Caki2 (cell line): Measurements from ENCODE around the gene CHST8. TPM values are rescaled to one million over a fixed set of nuclear protein-coding genes. Genes with fewer than 3 reads are reported as not detected.

ENCODE experiments used
- DNase-seq: peaks from one replicate; pipeline ENCODE4 v3.0.0-alpha.2; 2015; ENCODE audit warnings: low read depth
- in situ Hi-C: cut with HindIII; loops from 2 replicates; pipeline ENCODE4 v1.10.0; 2016; ENCODE audit warnings: low sequenced_read_pairs, low pct_unique_long_range_greater_than_20kb, mixed read lengths
- total RNA-seq: library from RNA; depleted of rRNA; stranded (reverse); fragments of >200 nt; shearing (Covaris generic); gene quantifications from 2 replicates; pipeline ENCODE4 v1.2.3, GENCODE V29; 2014; ENCODE audit warnings: low replicate concordance

Gene CHST8
- total RNA-seq, 1 experiment from 2014 or later, result not detected

DNA sequence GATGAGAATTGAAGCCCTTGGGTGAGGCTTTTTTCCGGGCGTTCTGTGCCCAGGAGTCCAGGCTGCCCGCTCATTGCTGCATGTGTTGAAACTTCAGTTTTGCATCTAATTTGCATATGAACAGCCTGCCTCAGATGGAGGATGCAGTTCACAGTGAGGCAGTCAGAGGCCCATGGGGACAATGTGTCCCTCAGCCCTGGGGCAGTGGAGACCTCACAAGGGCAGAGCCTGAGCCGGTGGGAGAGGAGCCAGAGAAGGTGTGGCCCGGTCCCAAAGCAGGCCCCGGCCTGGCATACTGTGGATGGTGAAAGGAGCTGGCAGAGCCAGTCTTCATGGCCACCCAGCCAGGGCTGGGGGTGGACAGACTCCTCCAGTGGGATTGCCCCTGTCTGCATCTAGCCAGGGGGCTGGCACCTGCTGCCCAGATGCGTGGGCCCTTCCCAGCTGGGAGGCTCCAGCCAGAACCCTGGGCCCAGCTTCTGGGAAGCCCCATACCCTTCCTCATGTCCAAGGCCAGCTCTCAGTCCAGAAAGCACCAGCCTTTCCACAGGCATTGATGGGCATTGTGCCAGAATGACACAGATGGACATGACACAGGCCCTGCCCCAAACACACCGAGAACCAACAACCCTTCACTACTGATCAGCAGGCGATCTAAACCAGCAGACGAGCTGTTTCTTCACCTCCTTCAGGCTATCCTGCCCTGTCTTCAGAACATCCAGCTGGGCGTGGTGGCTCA, 142.0 kb downstream of the CHST8 start:
- in situ Hi-C loops, result no loop called here

DNA sequence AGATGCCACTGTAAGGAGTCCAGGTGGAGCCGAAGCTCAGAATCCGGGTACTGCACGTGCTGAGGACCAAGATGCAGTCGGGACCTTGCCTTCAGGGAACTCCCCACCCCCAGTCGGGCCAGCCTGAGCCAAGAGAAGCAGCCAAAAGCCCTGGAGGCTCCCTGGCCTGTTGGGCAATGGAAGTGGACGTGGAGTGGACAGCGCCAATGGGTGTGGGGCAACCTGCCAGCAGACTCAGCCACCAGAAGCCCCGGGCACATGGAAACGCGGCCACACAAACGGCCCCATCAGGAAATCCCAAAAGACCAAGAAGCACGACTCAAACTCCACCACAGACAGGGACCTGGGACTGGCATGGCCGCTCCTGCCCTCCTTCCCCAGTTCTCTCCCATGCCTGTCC, 144.9 kb downstream of the CHST8 start:
- DNase-seq, result no peak
- in situ Hi-C loops, result no loop called here

More for the DNA sequence above, 142.0 kb downstream of the CHST8 start:
- no peak for DNase-seq

DNA sequence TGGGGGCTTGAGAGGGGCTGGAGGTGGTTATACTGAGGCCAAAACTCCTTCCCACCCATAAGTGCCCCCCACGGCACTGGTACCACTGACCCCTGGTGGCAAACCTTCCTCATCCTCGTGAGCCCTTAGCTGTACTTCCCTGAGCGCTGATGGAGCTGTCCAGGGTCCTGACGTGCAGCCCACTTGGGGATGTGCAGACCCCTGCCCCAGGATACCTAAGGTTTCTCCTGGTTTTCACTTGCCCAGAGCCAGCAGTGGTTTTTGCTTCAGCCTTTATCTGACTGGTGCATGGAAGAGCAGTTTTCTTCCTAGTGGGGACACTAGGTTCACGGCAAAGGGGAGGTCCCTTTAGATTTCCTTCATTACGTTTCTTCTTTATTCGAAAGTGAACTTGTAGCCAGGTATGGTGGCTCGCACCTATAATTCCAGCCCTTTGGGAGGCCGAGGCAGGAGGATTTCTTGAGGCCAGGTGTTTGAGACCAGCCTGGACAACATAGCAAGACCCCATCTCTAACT, 146.2 kb downstream of the CHST8 start:
- DNase-seq, result peak; percentile 37
- in situ Hi-C loops, result no loop called here

DNA sequence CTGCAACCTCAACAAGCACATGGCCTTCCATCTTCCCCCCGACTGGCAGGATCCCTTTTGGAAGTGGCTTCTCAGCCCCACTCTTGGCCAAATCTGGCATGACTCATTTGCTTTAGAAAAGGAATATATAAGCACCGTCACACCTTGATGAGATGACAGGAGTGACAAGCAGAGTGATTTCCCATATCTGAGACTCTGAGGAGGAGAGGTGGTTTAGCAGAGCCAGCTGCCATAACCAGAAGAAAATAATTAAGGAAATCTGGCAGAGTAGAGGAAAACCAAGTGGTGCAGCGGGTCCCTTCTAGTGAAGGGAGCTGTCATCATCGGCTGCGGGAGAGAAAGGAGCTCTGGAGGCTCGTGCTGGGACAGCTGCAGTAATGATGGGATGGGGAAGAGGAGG, 147.5 kb downstream of the CHST8 start:
- in situ Hi-C loops, result no loop called here
- no peak for DNase-seq

DNA sequence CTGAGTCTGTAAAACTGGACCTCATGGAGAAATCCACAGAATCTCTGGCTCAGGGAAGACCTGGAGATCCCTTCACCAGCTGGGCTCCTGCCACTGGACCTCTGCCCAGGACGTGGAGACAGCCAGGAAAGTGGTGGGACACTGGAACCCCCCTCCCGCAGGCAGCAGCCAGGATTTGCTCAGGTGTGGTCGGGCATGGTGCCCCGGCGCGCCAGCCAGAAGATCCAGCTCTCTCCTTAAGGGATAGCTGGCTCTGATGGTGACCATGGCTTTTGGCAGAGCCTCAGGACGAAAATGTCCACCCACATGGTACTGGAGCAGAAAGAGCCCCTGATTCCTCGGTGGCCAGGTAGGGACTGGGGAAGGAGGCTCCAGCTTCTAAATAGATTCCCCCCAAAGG, 148.4 kb downstream of the CHST8 start:
- DNase-seq, result no peak
- in situ Hi-C loops, result no loop called here

DNA sequence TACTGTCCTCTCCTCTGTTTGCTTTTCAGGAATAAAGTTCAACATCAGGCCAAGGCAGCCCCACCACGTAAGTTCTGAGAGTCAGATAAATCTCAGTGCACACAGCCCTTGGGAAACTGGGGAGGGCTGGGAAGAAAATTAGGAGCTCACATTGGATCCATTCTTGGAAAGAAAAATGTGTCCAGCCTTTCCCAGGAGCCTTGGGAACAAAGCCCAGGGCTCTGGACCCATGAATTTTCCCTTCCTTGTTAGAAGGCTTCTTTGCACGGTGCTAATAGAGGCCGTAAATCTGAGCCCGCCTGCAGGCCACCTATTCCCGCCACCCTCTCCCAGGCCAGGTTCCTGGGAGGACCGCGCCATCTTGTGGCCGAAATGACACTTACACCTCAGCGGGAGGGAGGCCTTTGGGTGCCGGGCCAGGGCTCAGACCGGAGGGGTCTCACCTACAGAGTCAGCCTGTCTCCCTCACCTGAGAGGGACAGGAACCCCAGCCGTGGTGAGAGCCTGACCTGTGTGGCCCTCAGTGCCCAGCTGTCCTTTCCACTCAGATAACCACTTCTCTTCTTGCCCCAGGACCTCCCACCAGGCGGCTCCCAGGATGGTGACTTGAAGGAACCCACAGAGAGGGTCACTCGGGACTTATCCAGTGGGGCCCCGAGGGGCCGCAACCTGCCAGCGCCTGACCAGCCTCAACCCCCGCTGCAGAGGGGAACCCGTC, 149.8 kb downstream of the CHST8 start:
- peak; percentile 67 for DNase-seq
- in situ Hi-C loops, result no loop called here

DNA sequence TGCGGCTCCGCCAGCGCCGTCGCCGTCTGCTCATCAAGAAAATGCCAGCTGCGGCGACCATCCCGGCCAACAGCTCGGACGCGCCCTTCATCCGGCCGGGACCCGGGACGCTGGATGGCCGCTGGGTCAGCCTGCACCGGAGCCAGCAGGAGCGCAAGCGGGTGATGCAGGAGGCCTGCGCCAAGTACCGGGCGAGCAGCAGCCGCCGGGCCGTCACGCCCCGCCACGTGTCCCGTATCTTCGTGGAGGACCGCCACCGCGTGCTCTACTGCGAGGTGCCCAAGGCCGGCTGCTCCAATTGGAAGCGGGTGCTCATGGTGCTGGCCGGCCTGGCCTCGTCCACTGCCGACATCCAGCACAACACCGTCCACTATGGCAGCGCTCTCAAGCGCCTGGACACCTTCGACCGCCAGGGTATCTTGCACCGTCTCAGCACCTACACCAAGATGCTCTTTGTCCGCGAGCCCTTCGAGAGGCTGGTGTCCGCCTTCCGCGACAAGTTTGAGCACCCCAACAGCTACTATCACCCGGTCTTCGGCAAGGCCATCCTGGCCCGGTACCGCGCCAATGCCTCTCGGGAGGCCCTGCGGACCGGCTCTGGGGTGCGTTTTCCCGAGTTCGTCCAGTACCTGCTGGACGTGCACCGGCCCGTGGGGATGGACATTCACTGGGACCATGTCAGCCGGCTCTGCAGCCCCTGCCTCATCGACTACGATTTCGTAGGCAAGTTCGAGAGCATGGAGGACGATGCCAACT, 150.5 kb downstream of the CHST8 start:
- in situ Hi-C loops, result no loop called here
- DNase-seq, result no peak

DNA sequence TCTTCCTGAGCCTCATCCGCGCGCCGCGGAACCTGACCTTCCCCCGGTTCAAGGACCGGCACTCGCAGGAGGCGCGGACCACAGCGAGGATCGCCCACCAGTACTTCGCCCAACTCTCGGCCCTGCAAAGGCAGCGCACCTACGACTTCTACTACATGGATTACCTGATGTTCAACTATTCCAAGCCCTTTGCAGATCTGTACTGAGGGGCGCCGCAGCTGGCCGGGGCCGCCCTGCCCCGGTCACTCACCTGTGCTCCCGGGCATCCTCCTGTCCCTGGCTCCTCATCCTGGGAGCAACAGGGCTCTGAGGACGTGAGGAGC, 151.1 kb downstream of the CHST8 start:
- DNase-seq, result no peak
- in situ Hi-C loops, result no loop called here

DNA sequence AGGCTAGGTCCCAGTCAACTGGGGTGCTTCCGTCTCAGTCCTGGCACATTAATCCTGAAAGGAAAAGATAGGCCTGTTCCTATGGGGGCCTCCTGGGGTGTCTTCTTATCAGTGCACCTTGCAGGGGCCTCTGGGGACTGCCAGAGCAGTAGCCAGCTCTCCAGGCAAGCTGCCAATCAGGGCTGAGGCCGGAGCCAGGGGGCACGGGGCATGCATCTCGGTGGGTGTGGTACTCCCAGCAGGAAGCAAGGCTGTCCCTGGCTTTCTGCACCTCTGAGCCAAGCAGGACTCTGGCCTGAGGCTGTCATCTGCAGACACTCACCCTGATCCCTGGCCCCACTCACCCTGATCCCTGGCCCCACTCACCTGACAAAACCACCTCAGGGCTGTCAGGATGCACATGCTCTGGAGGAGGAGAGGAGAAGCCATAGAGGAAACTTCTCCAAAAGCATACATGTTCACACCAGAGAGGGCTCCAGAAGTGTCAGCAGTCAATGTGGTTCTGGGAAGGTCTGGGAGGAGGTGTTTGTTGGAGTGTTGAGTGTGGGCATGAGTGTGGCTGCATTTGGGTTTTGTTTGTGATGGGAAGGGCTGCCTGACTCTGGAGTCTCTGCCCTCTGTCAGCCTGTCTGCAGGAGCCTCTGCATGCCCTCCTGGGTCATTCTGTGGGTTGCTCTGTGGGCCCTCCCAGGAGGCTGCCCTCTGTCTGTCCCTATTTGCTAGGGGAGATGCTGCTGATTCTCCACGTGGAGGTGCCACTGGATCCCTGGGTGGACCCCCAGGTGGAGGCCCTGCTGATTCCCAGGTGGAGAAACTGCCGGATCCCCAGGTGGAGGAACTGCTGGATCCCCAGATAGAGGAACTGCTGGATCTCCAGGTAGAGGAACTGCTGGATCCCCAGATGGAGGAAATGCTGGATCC, 152.2 kb downstream of the CHST8 start:
- in situ Hi-C loops, result no loop called here
- DNase-seq, result no peak

DNA sequence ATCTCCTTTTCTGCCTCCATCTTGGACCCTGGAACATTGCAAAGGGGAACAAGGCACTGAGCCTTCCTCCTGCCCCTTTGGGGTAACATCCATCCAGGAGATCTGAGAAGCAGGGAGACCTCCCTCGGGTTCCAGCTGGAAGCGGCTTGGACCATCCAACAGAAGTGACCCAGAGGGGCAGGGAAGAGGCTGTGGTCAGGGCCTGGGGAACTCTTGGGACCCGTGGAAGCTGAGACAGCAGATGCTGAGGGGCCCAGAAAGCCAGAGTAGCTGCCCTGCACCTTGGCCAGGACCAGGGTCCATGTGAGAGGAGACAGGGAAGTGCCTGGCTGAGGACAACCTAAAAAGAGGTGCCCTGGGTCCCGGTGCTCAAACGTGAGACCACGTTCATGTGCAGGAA, 153.0 kb downstream of the CHST8 start:
- in situ Hi-C loops, result no loop called here
- no peak for DNase-seq

DNA sequence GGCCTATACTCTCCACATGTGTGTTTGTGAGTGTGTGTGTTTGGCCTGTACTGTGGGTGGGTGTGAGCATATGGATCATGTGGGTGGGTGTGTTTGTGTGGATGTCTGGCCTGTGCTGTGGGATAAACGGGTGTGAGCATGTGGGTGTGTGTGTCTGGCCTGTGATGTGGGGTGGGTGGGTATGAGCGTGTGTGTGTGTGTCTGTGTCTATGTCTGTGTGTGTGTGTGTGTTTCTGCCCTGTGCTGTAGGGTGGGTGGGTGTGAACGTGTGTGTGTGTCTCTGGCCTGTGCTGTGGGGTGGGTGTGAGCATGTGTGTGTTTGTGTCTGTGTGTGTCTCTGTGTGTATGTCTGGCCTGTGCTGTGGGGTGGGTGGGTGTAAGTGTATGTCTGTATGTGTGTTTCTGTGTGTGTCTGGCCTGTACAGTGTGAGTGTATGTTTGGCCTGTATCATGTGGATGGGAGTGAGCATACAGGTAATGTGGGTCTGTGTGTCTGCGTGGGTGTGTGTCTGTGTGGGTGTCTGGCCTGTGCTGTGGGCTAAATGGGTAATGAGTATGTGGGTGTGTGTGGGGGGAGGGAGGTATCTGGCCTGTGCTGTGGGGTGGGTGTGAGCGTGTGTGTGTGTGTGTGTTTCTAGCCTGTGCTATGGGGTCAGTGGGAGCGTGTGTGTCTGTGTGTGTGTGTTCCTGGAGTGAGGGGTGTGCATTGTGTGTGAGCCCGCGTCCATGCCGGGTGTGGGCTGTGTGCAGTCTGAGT, 154.2 kb downstream of the CHST8 start:
- in situ Hi-C loops, result no loop called here

DNA sequence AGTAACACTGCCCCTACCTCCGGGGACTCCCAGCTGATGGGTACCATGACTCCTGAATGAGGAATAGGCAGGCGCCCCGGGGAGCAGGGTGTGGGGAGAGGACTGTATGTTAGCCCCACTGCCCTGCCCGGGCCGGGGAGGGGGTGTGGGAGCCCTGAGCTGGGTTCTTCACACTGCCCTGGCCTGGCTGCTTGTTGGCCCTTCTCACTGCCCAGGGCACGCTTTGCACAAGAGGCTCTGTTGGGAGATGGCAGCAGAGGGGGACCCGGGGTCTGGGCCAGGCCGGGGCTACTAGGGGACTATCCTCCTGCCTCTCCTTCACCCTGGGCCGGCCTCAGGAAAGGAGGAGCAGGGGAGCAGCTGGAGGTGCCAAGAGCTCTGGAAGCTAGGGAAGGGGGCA, 155.6 kb downstream of the CHST8 start:
- no peak for DNase-seq
- in situ Hi-C loops, result no loop called here

More for the DNA sequence above, 154.2 kb downstream of the CHST8 start:
- no peak for DNase-seq

DNA sequence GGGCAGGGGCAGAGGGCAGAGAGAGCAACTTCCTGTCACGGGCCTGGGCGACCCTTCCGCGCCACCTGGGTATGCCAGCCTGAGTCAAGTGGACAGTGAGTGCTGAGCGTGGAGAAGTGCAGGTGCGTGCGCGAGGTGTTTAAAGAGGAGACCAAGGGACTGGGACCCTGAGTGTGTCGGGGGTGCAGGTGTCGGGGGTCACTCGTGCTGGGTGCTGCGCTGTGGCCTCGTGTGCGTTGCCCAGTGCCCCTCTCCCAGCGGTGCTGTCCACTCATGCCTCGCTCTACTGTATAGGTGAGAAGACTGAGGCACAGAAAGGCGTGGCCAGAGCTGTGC, 156.0 kb downstream of the CHST8 start:
- in situ Hi-C loops, result no loop called here
- DNase-seq, result no peak

DNA sequence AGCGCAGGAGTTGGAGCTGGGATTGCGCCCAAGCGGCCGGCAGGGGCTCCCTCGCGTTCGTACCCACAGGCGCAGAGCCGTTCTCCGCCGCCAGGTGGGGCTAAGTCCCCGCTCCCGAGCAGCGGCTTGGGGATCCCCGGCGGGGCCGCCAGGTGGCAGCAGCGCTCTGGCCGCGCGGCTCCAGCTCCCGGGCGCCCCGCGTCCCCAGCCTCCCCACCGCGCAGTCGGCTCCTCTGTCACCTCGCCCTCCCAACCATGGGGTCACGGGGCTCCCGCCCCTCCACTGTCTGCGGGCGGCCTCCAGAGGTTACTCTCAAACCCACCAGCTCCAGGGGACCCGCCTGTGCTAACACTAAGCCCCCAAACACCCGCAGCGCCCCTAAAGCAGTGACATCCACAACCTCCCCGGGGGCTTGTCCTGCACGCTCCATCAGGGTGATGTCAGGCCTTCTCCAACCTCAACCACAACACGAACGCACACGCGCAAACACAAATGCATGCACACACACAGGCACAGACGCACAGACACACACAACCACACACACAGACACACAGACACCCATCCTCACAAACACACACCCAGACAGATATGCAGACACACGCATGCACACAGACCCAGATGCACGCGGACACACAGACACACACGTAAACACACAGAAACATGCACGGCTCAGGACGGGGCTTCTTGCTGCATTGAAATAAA, 156.5 kb downstream of the CHST8 start:
- in situ Hi-C loops, result no loop called here
- peak; percentile 69 for DNase-seq

DNA sequence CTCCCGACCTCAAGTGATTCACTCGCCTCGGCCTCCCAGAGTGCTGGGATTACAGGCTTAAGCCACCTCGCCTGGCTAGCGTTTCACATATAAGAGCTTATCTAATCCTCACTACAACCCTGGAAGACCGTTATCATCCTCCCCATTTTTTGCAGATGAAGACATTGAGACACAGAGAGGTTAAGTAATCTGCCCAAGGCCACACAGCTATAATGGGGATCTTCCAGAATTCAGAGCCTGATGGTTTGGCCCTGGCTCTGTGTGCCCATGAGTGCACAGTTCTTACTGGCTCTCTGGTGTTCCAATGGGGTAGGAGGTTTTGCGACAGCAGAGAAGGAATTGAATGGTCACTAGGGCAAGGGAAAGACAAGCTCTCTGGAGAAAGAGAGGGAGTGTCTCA, 158.1 kb downstream of the CHST8 start:
- DNase-seq, result no peak
- in situ Hi-C loops, result no loop called here

DNA sequence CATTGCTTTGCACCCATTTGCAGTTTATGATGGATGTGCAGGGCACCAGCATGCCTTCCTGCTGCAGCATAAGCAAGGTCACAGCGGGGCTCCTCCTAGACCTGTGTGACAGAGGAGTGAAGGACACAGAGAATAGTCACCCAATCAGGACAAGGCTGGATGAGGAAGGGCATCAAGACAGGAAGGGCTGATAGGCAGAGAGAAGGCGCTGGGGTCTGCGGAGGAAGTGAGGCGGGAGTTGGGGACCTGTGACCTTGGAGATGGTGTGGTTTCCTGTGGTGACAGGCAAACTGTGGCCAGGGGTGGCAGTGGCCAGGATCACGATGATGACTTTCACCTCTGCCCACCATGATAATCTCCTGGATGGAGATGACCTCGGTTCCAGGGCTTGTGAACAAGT, 158.5 kb downstream of the CHST8 start:
- in situ Hi-C loops, result no loop called here
- DNase-seq, result no peak

DNA sequence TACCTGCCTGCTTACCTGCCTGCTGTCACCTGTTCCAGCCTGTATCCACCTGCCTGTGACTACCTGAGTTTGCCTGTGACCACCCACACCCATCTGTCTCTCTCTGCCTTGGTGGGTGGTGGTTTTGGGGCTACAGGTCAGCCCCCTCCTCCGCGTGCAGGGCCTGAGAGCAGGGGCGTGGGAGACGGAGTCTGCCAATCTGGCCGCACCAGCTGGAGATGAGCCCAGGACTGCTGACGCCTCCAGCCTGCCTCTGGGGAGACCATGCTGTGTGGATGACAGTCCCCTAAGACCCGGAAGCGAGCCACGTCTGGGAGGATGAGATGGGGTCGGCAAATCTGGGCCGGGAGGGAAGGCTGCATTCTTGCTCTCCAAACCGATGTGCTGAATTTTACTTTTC, 159.0 kb downstream of the CHST8 start:
- in situ Hi-C loops, result no loop called here
- DNase-seq, result no peak
